Liver (tissue), 3 donors: Measurements from ENCODE around the gene GFPT2.

Experiments used
- EGR1 ChIP-seq, 2 donors: IDR thresholded peaks; 2 replicates each; pipeline ENCODE4 v1.6.1; 2016 to 2018; ENCODE audit warnings: antibody characterized with exemption in 2 of 2, low read depth in 2 of 2
- FOXA1 ChIP-seq: IDR thresholded peaks from 2 replicates; pipeline ENCODE4 v1.6.1; 2016; ENCODE audit warnings: antibody characterized with exemption
- FOXA2 ChIP-seq: IDR thresholded peaks from 2 replicates; pipeline ENCODE4 v1.6.1; 2016; ENCODE audit warnings: antibody characterized with exemption
- GABPA ChIP-seq, 2 donors: IDR thresholded peaks in 1 of 2; conservative IDR thresholded peaks in 1 of 2; 2 replicates each; pipeline ENCODE4 v1.6.1; 2016; ENCODE audit warnings: antibody characterized with exemption in 2 of 2, mild to moderate bottlenecking in 1 of 2, moderate library complexity in 1 of 2
- JUND ChIP-seq, 2 donors: IDR thresholded peaks; 2 replicates each; pipeline ENCODE4 v1.6.1; 2016; ENCODE audit warnings: antibody characterized with exemption in 2 of 2
- RAD21 ChIP-seq, 2 donors: IDR thresholded peaks; 2 replicates each; pipeline ENCODE4 v1.6.1; 2016; ENCODE audit warnings: antibody characterized with exemption in 2 of 2, mild to moderate bottlenecking in 2 of 2
- SP1 ChIP-seq: IDR thresholded peaks from 2 replicates; pipeline ENCODE4 v1.6.1; 2018; ENCODE audit warnings: antibody characterized with exemption, mild to moderate bottlenecking
- TAF1 ChIP-seq: conservative IDR thresholded peaks from 2 replicates; pipeline ENCODE4 v1.6.1; 2016; ENCODE audit warnings: antibody characterized with exemption, mild to moderate bottlenecking
- YY1 ChIP-seq: IDR thresholded peaks from 2 replicates; pipeline ENCODE4 v1.6.1; 2016; ENCODE audit warnings: antibody characterized with exemption, mild to moderate bottlenecking
- TF ChIP-seq, protein P1 (sequence below): fragments of 150-350 bp; IDR thresholded peaks from 2 replicates; pipeline ENCODE4 v1.5.1; 2017; ENCODE audit warnings: improper control_type of control experiment, low read depth, low read length; ENCODE audit not compliant: missing input control
- TF ChIP-seq, protein P2 (sequence below): IDR thresholded peaks from 2 replicates; pipeline ENCODE4 v1.6.1; 2016; ENCODE audit warnings: antibody characterized with exemption, mild to moderate bottlenecking
- TF ChIP-seq, protein P3 (sequence below): IDR thresholded peaks from 2 replicates; pipeline ENCODE4 v1.6.1; 2016; ENCODE audit warnings: antibody characterized with exemption
- donor health status: healthy.
- donor health status: healthy.

DNA sequence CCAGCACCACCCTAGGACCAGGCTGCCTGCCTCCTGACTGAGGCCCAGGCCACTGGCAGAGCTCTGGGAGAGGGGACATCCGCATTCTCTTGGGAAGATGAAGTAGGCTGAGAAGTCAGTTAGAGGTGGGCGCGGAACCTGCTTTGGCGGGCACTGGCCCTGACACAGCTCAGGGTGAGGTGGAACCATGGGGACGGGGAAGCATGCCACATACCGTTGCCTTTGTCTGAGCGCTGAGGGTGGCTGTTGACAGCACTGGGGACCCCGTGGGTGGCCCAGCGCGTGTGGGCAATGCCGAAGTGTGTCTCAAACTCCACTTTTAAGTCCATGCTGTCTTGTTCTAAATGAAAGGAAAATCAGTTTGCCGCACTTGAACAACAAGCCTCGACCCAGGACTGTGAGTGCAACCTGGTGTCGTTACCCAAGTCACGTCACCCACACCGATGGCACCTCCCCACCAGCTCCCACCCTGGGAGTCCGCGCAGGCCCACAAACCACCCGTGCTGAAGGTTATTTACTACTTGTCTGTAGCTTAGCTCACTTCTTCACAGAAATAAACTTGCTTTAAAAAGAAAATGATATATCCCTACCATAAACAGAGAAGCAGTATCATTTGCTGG, 17.4 kb downstream of the GFPT2 start:
- no peak for TF ChIP-seq TAF1
- TF ChIP-seq JUND (IDR thresholded peaks at IDR 0.05) = no peak
- TF ChIP-seq, protein P1, sequence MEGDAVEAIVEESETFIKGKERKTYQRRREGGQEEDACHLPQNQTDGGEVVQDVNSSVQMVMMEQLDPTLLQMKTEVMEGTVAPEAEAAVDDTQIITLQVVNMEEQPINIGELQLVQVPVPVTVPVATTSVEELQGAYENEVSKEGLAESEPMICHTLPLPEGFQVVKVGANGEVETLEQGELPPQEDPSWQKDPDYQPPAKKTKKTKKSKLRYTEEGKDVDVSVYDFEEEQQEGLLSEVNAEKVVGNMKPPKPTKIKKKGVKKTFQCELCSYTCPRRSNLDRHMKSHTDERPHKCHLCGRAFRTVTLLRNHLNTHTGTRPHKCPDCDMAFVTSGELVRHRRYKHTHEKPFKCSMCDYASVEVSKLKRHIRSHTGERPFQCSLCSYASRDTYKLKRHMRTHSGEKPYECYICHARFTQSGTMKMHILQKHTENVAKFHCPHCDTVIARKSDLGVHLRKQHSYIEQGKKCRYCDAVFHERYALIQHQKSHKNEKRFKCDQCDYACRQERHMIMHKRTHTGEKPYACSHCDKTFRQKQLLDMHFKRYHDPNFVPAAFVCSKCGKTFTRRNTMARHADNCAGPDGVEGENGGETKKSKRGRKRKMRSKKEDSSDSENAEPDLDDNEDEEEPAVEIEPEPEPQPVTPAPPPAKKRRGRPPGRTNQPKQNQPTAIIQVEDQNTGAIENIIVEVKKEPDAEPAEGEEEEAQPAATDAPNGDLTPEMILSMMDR = no peak
- TF ChIP-seq SP1 = no peak
- TF ChIP-seq RAD21 (IDR thresholded peaks at IDR 0.05) = no peak
- TF ChIP-seq, protein P2, sequence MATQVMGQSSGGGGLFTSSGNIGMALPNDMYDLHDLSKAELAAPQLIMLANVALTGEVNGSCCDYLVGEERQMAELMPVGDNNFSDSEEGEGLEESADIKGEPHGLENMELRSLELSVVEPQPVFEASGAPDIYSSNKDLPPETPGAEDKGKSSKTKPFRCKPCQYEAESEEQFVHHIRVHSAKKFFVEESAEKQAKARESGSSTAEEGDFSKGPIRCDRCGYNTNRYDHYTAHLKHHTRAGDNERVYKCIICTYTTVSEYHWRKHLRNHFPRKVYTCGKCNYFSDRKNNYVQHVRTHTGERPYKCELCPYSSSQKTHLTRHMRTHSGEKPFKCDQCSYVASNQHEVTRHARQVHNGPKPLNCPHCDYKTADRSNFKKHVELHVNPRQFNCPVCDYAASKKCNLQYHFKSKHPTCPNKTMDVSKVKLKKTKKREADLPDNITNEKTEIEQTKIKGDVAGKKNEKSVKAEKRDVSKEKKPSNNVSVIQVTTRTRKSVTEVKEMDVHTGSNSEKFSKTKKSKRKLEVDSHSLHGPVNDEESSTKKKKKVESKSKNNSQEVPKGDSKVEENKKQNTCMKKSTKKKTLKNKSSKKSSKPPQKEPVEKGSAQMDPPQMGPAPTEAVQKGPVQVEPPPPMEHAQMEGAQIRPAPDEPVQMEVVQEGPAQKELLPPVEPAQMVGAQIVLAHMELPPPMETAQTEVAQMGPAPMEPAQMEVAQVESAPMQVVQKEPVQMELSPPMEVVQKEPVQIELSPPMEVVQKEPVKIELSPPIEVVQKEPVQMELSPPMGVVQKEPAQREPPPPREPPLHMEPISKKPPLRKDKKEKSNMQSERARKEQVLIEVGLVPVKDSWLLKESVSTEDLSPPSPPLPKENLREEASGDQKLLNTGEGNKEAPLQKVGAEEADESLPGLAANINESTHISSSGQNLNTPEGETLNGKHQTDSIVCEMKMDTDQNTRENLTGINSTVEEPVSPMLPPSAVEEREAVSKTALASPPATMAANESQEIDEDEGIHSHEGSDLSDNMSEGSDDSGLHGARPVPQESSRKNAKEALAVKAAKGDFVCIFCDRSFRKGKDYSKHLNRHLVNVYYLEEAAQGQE = no peak
- TF ChIP-seq, protein P3, sequence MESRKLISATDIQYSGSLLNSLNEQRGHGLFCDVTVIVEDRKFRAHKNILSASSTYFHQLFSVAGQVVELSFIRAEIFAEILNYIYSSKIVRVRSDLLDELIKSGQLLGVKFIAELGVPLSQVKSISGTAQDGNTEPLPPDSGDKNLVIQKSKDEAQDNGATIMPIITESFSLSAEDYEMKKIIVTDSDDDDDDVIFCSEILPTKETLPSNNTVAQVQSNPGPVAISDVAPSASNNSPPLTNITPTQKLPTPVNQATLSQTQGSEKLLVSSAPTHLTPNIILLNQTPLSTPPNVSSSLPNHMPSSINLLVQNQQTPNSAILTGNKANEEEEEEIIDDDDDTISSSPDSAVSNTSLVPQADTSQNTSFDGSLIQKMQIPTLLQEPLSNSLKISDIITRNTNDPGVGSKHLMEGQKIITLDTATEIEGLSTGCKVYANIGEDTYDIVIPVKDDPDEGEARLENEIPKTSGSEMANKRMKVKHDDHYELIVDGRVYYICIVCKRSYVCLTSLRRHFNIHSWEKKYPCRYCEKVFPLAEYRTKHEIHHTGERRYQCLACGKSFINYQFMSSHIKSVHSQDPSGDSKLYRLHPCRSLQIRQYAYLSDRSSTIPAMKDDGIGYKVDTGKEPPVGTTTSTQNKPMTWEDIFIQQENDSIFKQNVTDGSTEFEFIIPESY = no peak
- TF ChIP-seq FOXA1 = no peak
- no peak for TF ChIP-seq YY1
- no peak for TF ChIP-seq EGR1 (IDR thresholded peaks at IDR 0.05; ENCODE audit: low read depth in 2 of 2)
- no peak for TF ChIP-seq GABPA (IDR thresholded peaks at IDR 0.05 in 1 of 2, conservative IDR thresholded peaks at IDR 0.05 in 1 of 2)
- no peak for TF ChIP-seq FOXA2
